ENCODE data around the gene ELMO1. TPM values are rescaled to one million over a fixed set of nuclear protein-coding genes. Genes with fewer than 3 reads are reported as not detected.

Gene ELMO1
- total RNA-seq, 1 experiment from 2014 or later = not detected

- no peaks in the 10 kb centered on the region for H3K9me3 ChIP-seq (ENCODE audit: low read depth, low read length, poor library complexity, severe bottlenecking)
- POLR2A ChIA-PET (ENCODE audit: low non-redundant PET) = no interaction called here
- no peaks in the 10 kb centered on the region for H3K36me3 ChIP-seq (ENCODE audit: insufficient read depth, low read length, poor library complexity, severe bottlenecking)
- no peaks in the 10 kb centered on the region for H3K4me1 ChIP-seq (ENCODE audit: insufficient read depth, low read length, poor library complexity, severe bottlenecking)
- no peak overlapping the region for H3K27ac ChIP-seq (ENCODE audit: low read depth, low read length, poor library complexity, severe bottlenecking)
- intact Hi-C loops (cut with micrococcal nuclease; ENCODE audit: unreplicated experiment) = no loop called here
- no peak for TF ChIP-seq EZH2 (IDR thresholded peaks at IDR 0.05; ENCODE audit: borderline replicate concordance, low read depth, low read length, poor library complexity, severe bottlenecking)
- TF ChIP-seq, protein P1, sequence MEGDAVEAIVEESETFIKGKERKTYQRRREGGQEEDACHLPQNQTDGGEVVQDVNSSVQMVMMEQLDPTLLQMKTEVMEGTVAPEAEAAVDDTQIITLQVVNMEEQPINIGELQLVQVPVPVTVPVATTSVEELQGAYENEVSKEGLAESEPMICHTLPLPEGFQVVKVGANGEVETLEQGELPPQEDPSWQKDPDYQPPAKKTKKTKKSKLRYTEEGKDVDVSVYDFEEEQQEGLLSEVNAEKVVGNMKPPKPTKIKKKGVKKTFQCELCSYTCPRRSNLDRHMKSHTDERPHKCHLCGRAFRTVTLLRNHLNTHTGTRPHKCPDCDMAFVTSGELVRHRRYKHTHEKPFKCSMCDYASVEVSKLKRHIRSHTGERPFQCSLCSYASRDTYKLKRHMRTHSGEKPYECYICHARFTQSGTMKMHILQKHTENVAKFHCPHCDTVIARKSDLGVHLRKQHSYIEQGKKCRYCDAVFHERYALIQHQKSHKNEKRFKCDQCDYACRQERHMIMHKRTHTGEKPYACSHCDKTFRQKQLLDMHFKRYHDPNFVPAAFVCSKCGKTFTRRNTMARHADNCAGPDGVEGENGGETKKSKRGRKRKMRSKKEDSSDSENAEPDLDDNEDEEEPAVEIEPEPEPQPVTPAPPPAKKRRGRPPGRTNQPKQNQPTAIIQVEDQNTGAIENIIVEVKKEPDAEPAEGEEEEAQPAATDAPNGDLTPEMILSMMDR (conservative IDR thresholded peaks at IDR 0.05; ENCODE audit: low read depth, low read length) = no peak
- no TSS peak for BruUV-seq (replicated peaks)
- no peak for DNase-seq (ENCODE audit: low spot score)
- CTCF ChIA-PET = no interaction called here
- no peak overlapping the region for H3K4me3 ChIP-seq (ENCODE audit: low read depth, low read length, poor library complexity, severe bottlenecking)
- no peaks in the 10 kb centered on the region for H3K27me3 ChIP-seq (replicated peaks; ENCODE audit: insufficient read depth, low read depth, low read length, poor library complexity)
These were observed 124.7 kb downstream of the ELMO1 start for GRCh38 chr7:37323966-37324365.

- no peak overlapping the region for H3K4me3 ChIP-seq (ENCODE audit: low read depth, low read length, poor library complexity, severe bottlenecking)
- H3K27ac ChIP-seq (ENCODE audit: low read depth, low read length, poor library complexity, severe bottlenecking) = no peak overlapping the region
- H3K27me3 ChIP-seq (replicated peaks; ENCODE audit: insufficient read depth, low read depth, low read length, poor library complexity) = no peaks in the 10 kb centered on the region
- H3K4me1 ChIP-seq (ENCODE audit: insufficient read depth, low read length, poor library complexity, severe bottlenecking) = no peaks in the 10 kb centered on the region
- no peaks in the 10 kb centered on the region for H3K36me3 ChIP-seq (ENCODE audit: insufficient read depth, low read length, poor library complexity, severe bottlenecking)
- CTCF ChIA-PET = no interaction called here
- BruUV-seq (replicated peaks) = no TSS peak
- no peaks in the 10 kb centered on the region for H3K9me3 ChIP-seq (ENCODE audit: low read depth, low read length, poor library complexity, severe bottlenecking)
- POLR2A ChIA-PET (ENCODE audit: low non-redundant PET) = no interaction called here
- TF ChIP-seq, protein P1 (conservative IDR thresholded peaks at IDR 0.05; ENCODE audit: low read depth, low read length) = no peak
- TF ChIP-seq EZH2 (IDR thresholded peaks at IDR 0.05; ENCODE audit: borderline replicate concordance, low read depth, low read length, poor library complexity, severe bottlenecking) = no peak
- intact Hi-C loops (cut with micrococcal nuclease; ENCODE audit: unreplicated experiment) = no loop called here
- no peak for DNase-seq (ENCODE audit: low spot score)
These were observed 125.8 kb downstream of the ELMO1 start for GRCh38 chr7:37322831-37323230.

GRCh38 chr7:37320848-37321468 is 127.7 kb downstream of the ELMO1 start:
- Histone ChIP-seq H3K4me3 (ENCODE audit: low read depth, low read length, poor library complexity, severe bottlenecking) (no peak overlapping the region), H3K9me3 (ENCODE audit: low read depth, low read length, poor library complexity, severe bottlenecking) (no peaks in the 10 kb centered on the region), H3K4me1 (ENCODE audit: insufficient read depth, low read length, poor library complexity, severe bottlenecking) (no peaks in the 10 kb centered on the region), H3K27ac (ENCODE audit: low read depth, low read length, poor library complexity, severe bottlenecking) (no peak overlapping the region), H3K27me3 (replicated peaks; ENCODE audit: insufficient read depth, low read depth, low read length, poor library complexity) (no peaks in the 10 kb centered on the region), H3K36me3 (ENCODE audit: insufficient read depth, low read length, poor library complexity, severe bottlenecking) (no peaks in the 10 kb centered on the region)
- TF ChIP-seq EZH2 (IDR thresholded peaks at IDR 0.05; ENCODE audit: borderline replicate concordance, low read depth, low read length, poor library complexity, severe bottlenecking) = no peak
- TF ChIP-seq, protein P1 (conservative IDR thresholded peaks at IDR 0.05; ENCODE audit: low read depth, low read length) = no peak
- no TSS peak for BruUV-seq (replicated peaks)
- no peak for DNase-seq (ENCODE audit: low spot score)
- POLR2A ChIA-PET (ENCODE audit: low non-redundant PET) = no interaction called here
- intact Hi-C loops (cut with micrococcal nuclease; ENCODE audit: unreplicated experiment) = no loop called here
- CTCF ChIA-PET = no interaction called here

Measured in A673 (cell line).